ENCODE measurements around the gene ZMIZ1.
A peak's percentile ranks its signal among the peaks of the same experiment; 100 is the strongest.
"Not testable (repeated sequence)": the region's sequence is repeated elsewhere in the genome, so short reads cannot be mapped to it uniquely, and the experiment has no call there.

The ZMIZ1 gene

GRCh38 chr10:79332610-79333315 lies 264.0 kb downstream of the ZMIZ1 start:
- not testable (repeated sequence) for DNase-seq

- no peak for DNase-seq
Observed at GRCh38 chr10:79333513-79333912, 264.7 kb downstream of the ZMIZ1 start.

- DNase-seq = no peak
Observed at GRCh38 chr10:79334573-79334972, 265.8 kb downstream of the ZMIZ1 start.

- DNase-seq = no peak
Observed at GRCh38 chr10:79335094-79335469, 266.3 kb downstream of the ZMIZ1 start.

GRCh38 chr10:79335470-79336235 lies 266.9 kb downstream of the ZMIZ1 start:
- DNase-seq = no peak

GRCh38 chr10:79336276-79336675 lies 267.5 kb downstream of the ZMIZ1 start:
- DNase-seq = no peak

GRCh38 chr10:79336739-79337138 lies 268.0 kb downstream of the ZMIZ1 start:
- no peak for DNase-seq

- not testable (repeated sequence) for DNase-seq
Observed at GRCh38 chr10:79337783-79338469, 269.2 kb downstream of the ZMIZ1 start.

- no peak for DNase-seq
Observed at GRCh38 chr10:79339266-79339665, 270.5 kb downstream of the ZMIZ1 start.

GRCh38 chr10:79340646-79341244 lies 272.0 kb downstream of the ZMIZ1 start:
- DNase-seq = no peak

- no peak for DNase-seq
Observed at GRCh38 chr10:79342295-79342761, 273.6 kb downstream of the ZMIZ1 start.

- DNase-seq = no peak
Observed at GRCh38 chr10:79342811-79343561, 274.2 kb downstream of the ZMIZ1 start.

- no peak for DNase-seq
Observed at GRCh38 chr10:79344502-79345195, 275.9 kb downstream of the ZMIZ1 start.

GRCh38 chr10:79345241-79346011 lies 276.7 kb downstream of the ZMIZ1 start:
- no peak for DNase-seq

- no peak for DNase-seq
Observed at GRCh38 chr10:79346012-79346340, 277.2 kb downstream of the ZMIZ1 start.

- no peak for DNase-seq
Observed at GRCh38 chr10:79346388-79347225, 277.8 kb downstream of the ZMIZ1 start.

- peak; percentile 92 to 93 for DNase-seq
Observed at GRCh38 chr10:79347226-79347893, 278.6 kb downstream of the ZMIZ1 start, which contains the start of gene PPIF. TSS of gene PPIF (plus strand) at chr10:79347469. CDS start at chr10:79347549, 80 bp downstream.

- peak; percentile 79 to 82 for DNase-seq
Observed at GRCh38 chr10:79347894-79348639, 279.3 kb downstream of the ZMIZ1 start.

- no peak for DNase-seq
Observed at GRCh38 chr10:79348640-79348988, 279.8 kb downstream of the ZMIZ1 start.
